ENCODE data around the gene PLGRKT.

GRCh38 chr9:5470816-5471215 is 33.1 kb upstream of the PLGRKT start:
- TF ChIP-seq GATA3 (IDR thresholded peaks at IDR 0.05; ENCODE audit: low read depth, low read length) (no peak), GATA2 (IDR thresholded peaks at IDR 0.05; ENCODE audit: low read depth, low read length) (no peak)
